ENCODE results near the gene MDM1. TPM values are rescaled to one million over a fixed set of nuclear protein-coding genes. Genes with fewer than 3 reads are reported as not detected.

Gene MDM1
- total and polyA plus RNA-seq, 2 of the 13 experiments (the other 11 are each of a cell fraction or from before 2014, with no cell fraction given), result 4.6 to 15.2 TPM

- TF ChIP-seq SAFB2 (CRISPR knock-in tag; IDR thresholded peaks at IDR 0.05; ENCODE audit: borderline replicate concordance, low read depth) (no peak), NCOA2 (CRISPR knock-in tag; IDR thresholded peaks at IDR 0.05) (no peak), ZBTB34 (CRISPR knock-in tag; IDR thresholded peaks at IDR 0.05) (no peak), YY1 (IDR thresholded peaks at IDR 0.05; ENCODE audit: insufficient read depth, insufficient replicate concordance, low read depth, low read length) (peak; percentile 63), TEAD2 (CRISPR knock-in tag; IDR thresholded peaks at IDR 0.05) (no peak), EP300 (IDR thresholded peaks at IDR 0.05; ENCODE audit: low read depth in 2 of 2, low read length in 2 of 2) (no peak), EP300 (CRISPR knock-in tag; IDR thresholded peaks at IDR 0.05; ENCODE audit: borderline replicate concordance) (no peak), ZNF563 (CRISPR knock-in tag; IDR thresholded peaks at IDR 0.05) (no peak; the same call in 1 of the 2 replicates), ZNF383 (CRISPR knock-in tag; IDR thresholded peaks at IDR 0.05; ENCODE audit: borderline replicate concordance) (no peak), ERF (CRISPR knock-in tag; IDR thresholded peaks at IDR 0.05) (no peak), ZNF670 (CRISPR knock-in tag; IDR thresholded peaks at IDR 0.05; ENCODE audit: borderline replicate concordance) (no peak), ZNF709 (CRISPR knock-in tag; IDR thresholded peaks at IDR 0.05) (no peak), ZNF605 (CRISPR knock-in tag; IDR thresholded peaks at IDR 0.05) (no peak; the same call in 1 of the 2 replicates), FOXK1 (CRISPR knock-in tag; IDR thresholded peaks at IDR 0.05; ENCODE audit: borderline replicate concordance, low read depth) (peak; percentile 25; the same call in 1 of the 2 replicates), RBFOX2 (IDR thresholded peaks at IDR 0.05; ENCODE audit: low read depth, low read length) (peak; percentile 67), ZNF431 (CRISPR knock-in tag; IDR thresholded peaks at IDR 0.05; ENCODE audit: borderline replicate concordance, low read depth) (0 out of 2 replicates have a peak, but pooled peaks have one; percentile 22), ZNF777 (CRISPR knock-in tag; IDR thresholded peaks at IDR 0.05) (no peak), ZNF264 (CRISPR knock-in tag; IDR thresholded peaks at IDR 0.05) (no peak), BCLAF1 (IDR thresholded peaks at IDR 0.05) (no peak)
- TF ChIP-seq, protein P1, sequence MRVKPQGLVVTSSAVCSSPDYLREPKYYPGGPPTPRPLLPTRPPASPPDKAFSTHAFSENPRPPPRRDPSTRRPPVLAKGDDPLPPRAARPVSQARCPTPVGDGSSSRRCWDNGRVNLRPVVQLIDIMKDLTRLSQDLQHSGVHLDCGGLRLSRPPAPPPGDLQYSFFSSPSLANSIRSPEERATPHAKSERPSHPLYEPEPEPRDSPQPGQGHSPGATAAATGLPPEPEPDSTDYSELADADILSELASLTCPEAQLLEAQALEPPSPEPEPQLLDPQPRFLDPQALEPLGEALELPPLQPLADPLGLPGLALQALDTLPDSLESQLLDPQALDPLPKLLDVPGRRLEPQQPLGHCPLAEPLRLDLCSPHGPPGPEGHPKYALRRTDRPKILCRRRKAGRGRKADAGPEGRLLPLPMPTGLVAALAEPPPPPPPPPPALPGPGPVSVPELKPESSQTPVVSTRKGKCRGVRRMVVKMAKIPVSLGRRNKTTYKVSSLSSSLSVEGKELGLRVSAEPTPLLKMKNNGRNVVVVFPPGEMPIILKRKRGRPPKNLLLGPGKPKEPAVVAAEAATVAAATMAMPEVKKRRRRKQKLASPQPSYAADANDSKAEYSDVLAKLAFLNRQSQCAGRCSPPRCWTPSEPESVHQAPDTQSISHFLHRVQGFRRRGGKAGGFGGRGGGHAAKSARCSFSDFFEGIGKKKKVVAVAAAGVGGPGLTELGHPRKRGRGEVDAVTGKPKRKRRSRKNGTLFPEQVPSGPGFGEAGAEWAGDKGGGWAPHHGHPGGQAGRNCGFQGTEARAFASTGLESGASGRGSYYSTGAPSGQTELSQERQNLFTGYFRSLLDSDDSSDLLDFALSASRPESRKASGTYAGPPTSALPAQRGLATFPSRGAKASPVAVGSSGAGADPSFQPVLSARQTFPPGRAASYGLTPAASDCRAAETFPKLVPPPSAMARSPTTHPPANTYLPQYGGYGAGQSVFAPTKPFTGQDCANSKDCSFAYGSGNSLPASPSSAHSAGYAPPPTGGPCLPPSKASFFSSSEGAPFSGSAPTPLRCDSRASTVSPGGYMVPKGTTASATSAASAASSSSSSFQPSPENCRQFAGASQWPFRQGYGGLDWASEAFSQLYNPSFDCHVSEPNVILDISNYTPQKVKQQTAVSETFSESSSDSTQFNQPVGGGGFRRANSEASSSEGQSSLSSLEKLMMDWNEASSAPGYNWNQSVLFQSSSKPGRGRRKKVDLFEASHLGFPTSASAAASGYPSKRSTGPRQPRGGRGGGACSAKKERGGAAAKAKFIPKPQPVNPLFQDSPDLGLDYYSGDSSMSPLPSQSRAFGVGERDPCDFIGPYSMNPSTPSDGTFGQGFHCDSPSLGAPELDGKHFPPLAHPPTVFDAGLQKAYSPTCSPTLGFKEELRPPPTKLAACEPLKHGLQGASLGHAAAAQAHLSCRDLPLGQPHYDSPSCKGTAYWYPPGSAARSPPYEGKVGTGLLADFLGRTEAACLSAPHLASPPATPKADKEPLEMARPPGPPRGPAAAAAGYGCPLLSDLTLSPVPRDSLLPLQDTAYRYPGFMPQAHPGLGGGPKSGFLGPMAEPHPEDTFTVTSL (CRISPR knock-in tag; IDR thresholded peaks at IDR 0.05; ENCODE audit: borderline replicate concordance), result no peak
Observed at GRCh38 chr12:68331869-68332727, at the start of gene MDM1 (continued).
